Activated CD8-positive, alpha-beta T cell treated with anti-CD3 and anti-CD28 coated beads for 36 hours (primary cell): Measurements from ENCODE around the gene KCNIP1. TPM values are rescaled to one million over a fixed set of nuclear protein-coding genes. Genes with fewer than 3 reads are reported as not detected.

Source experiments
- ATAC-seq: fragments of 200-7000 bp; cut with Tn5 transposase; one replicate; pipeline ENCODE4 v1.10.0; 2021; ENCODE audit warnings: mild to moderate bottlenecking, moderate library complexity
- CTCF ChIA-PET: fragments of 350-600 bp; sonication (Branson Sonifier 250); formaldehyde crosslinking; loops from one replicate; lab custom pipeline; 2021; ENCODE audit warnings: antibody characterized with exemption; lab: Charles Lee
- POLR2A ChIA-PET: fragments of 350-600 bp; sonication (Branson Sonifier 250); formaldehyde crosslinking; loops from one replicate; lab custom pipeline; 2021; ENCODE audit warnings: antibody characterized with exemption; lab: Charles Lee
- DNase-seq: peaks from one replicate; pipeline ENCODE4 v3.0.0-alpha.2; 2020
- H3K27ac Mint-ChIP-seq: one replicate; pipeline ENCODE4 v1.8.0; 2021; ENCODE audit warnings: mild to moderate bottlenecking, mixed read lengths
- H3K27me3 Mint-ChIP-seq: one replicate; pipeline ENCODE4 v1.8.0; 2021; ENCODE audit warnings: mixed read lengths
- H3K36me3 Mint-ChIP-seq: one replicate; pipeline ENCODE4 v1.8.0; 2021; ENCODE audit warnings: low read depth, mixed read lengths
- H3K4me1 Mint-ChIP-seq: one replicate; pipeline ENCODE4 v1.8.0; 2021; ENCODE audit warnings: low read depth, mixed read lengths
- H3K4me3 Mint-ChIP-seq: one replicate; pipeline ENCODE4 v1.8.0; 2021; ENCODE audit warnings: mild to moderate bottlenecking, moderate library complexity, mixed read lengths
- H3K9me3 Mint-ChIP-seq: one replicate; pipeline ENCODE4 v1.8.0; 2021; ENCODE audit warnings: mixed read lengths
- intact Hi-C: fragments of 100-400 bp; cut with micrococcal nuclease; formaldehyde crosslinking; loops from one replicate; pipeline ENCODE4 v1.10.0; 2022
- total RNA-seq, 2 experiments: library from RNA; stranded (reverse); gene quantifications; one replicate each; pipeline ENCODE4 v1.2.3, GENCODE V29; 2021
- TF ChIP-seq, protein P1 (sequence below): fragments of 200-600 bp; IDR thresholded peaks from one replicate; pipeline ENCODE4 v1.8.0; 2022; ENCODE audit warnings: antibody characterized with exemption, mild to moderate bottlenecking

The KCNIP1 gene
- total RNA-seq, 2 experiments from 2014 or later: not detected

DNA sequence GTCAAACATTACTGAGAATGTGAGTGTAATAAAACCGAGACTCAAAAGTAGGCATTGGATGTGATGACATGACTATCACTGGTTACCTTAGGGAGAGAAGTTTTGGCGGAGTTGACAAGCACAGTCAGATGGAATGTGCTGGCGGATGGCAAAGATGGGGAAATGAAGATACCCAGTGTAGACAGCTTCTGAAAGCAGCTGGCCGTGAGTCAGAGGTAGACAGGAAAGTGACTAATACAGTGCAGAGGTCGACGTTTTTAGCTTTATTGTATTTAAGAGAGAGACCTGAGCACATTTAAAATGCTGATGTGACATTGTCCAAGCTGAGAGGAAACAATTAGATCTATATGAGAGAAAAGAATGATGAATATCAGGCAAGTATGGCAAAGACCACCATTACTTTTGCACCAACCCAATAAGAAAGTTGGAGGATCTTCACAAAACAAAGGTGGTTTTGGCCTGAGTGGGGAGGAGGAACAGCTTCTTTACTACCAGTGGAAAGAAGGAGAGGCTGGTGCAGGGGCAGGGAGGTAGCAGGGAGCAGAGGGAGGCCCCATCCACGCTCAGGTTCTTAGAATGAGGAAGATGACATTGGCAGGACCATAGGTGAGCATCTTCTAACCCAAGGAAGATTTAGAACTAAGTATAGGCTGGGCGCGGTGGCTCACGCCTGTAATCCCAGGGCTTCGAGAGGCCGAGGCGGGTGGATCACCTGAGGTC lies 36.7 kb upstream of the KCNIP1 start:
- CTCF ChIA-PET: interaction anchor here (0.6 to 2.3 kb wide), 2 partner anchors 32 to 1346 kb away, joined by 3 to 9 read pairs; no protein-coding TSS in a partner anchor
- TF ChIP-seq, protein P1, sequence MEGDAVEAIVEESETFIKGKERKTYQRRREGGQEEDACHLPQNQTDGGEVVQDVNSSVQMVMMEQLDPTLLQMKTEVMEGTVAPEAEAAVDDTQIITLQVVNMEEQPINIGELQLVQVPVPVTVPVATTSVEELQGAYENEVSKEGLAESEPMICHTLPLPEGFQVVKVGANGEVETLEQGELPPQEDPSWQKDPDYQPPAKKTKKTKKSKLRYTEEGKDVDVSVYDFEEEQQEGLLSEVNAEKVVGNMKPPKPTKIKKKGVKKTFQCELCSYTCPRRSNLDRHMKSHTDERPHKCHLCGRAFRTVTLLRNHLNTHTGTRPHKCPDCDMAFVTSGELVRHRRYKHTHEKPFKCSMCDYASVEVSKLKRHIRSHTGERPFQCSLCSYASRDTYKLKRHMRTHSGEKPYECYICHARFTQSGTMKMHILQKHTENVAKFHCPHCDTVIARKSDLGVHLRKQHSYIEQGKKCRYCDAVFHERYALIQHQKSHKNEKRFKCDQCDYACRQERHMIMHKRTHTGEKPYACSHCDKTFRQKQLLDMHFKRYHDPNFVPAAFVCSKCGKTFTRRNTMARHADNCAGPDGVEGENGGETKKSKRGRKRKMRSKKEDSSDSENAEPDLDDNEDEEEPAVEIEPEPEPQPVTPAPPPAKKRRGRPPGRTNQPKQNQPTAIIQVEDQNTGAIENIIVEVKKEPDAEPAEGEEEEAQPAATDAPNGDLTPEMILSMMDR: no peak

DNA sequence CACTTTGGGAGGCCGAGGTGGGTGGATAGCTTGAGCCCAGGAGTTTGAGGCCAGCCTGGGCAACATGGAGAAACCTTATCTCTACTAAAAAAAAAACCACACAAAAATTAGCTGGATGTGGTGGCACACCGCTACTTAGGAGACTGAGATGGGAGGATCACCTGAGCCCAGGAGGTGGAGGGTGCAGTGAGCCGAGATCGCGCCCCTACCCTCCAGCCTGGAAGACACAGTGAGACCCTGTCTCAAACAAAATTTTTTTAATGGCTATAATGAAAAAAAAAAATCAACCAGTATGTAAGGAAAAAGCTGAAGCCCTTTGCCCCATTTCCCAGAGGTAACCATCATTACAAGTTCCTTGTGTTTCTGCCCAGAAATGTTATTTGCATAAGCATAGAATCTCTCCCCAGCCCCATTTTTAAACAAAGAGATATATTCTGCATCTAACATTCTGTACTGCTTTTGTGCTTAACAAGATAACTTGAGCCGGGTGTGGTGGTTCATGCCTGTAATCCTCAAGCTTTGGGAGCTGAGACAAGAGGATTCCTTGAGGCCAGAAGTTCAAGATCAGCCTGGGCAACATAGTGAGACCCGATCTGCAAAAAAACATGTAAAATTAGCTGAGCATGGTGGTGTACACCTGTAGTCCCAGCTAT lies 35.1 kb upstream of the KCNIP1 start:
- intact Hi-C loops: no loop called here
- Mint-ChIP-seq H3K36me3 (no peaks in the 10 kb centered on the region), H3K4me1 (no peaks in the 10 kb centered on the region), H3K27ac (no peak overlapping the region), H3K4me3 (no peak overlapping the region), H3K27me3 (peaks cover 9% of the 10 kb centered on the region), H3K9me3 (no peaks in the 10 kb centered on the region)
- TF ChIP-seq, protein P1: no peak
- POLR2A ChIA-PET: interaction anchor here (0.7 kb wide), 1 partner anchor 20 kb away, joined by 3 read pairs; no protein-coding TSS in a partner anchor
- CTCF ChIA-PET: interaction anchor here (2.3 kb wide), 1 partner anchor 34 kb away, joined by 9 read pairs; no protein-coding TSS in a partner anchor
- DNase-seq (no peak), ATAC-seq (no peak)

More for the DNA sequence above, 36.7 kb upstream of the KCNIP1 start:
- Mint-ChIP-seq H3K4me3 (no peak overlapping the region), H3K27me3 (peaks cover 2% of the 10 kb centered on the region), H3K36me3 (no peaks in the 10 kb centered on the region), H3K27ac (no peak overlapping the region), H3K4me1 (no peaks in the 10 kb centered on the region), H3K9me3 (no peaks in the 10 kb centered on the region)
- DNase-seq (peak; percentile 50), ATAC-seq (peak; percentile 79)
- intact Hi-C loops: no loop called here
- POLR2A ChIA-PET: no interaction called here

DNA sequence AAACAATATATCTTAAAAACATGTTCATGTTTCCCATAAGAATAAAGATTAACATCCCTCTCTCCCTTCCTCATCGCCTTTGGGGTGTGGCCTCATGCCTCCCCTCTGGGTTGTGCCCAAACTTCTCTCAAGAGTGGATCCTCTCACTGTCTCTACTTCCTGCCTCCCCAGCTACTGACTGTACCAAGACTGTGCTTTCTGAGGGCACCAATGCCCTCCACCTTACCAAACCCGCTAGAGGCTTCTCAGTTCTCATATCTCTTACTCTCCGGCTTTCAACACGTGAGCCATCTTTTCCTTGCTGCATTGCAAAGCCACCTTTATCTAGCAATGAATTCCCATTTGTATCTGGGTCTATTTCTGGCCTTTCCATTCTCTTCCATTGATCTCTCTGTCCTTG lies 34.4 kb upstream of the KCNIP1 start:
- no peak overlapping the region for H3K4me3 Mint-ChIP-seq
- H3K27ac Mint-ChIP-seq: no peak overlapping the region
- H3K36me3 Mint-ChIP-seq: no peaks in the 10 kb centered on the region
- POLR2A ChIA-PET: no interaction called here
- no peaks in the 10 kb centered on the region for H3K4me1 Mint-ChIP-seq
- TF ChIP-seq, protein P1: no peak
- CTCF ChIA-PET: no interaction called here
- no peaks in the 10 kb centered on the region for H3K9me3 Mint-ChIP-seq
- intact Hi-C loops: no loop called here
- no peak for DNase-seq
- no peak for ATAC-seq
- peaks cover 9% of the 10 kb centered on the region for H3K27me3 Mint-ChIP-seq

DNA sequence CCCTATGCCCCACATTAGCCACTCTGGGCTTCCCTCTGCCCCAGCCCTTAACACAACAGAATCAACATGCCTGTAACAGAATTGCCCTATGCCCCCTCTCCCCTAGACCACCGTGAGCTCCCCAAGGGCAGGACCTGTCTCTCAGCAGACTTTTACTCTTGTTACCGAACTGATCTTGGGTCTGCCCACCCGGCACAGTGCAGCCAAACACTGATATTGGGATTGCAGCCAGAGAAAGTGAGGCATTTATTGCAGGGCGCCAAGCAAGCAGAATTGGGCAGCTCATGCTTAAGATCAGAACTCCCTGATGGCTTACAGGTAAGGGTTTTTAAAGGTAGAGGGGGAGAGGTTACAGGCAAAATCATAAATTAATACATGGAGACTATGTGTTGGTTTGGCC lies 33.5 kb upstream of the KCNIP1 start:
- DNase-seq (no peak), ATAC-seq (no peak)
- no peak overlapping the region for H3K4me3 Mint-ChIP-seq
- POLR2A ChIA-PET: no interaction called here
- H3K4me1 Mint-ChIP-seq: no peaks in the 10 kb centered on the region
- H3K27me3 Mint-ChIP-seq: peaks cover 9% of the 10 kb centered on the region
- no peak overlapping the region for H3K27ac Mint-ChIP-seq
- TF ChIP-seq, protein P1: no peak
- H3K9me3 Mint-ChIP-seq: no peaks in the 10 kb centered on the region
- no peaks in the 10 kb centered on the region for H3K36me3 Mint-ChIP-seq
- intact Hi-C loops: no loop called here
- CTCF ChIA-PET: interaction anchor here (0.8 to 1.0 kb wide), 3 partner anchors 28 to 369 kb away, joined by 3 read pairs; no protein-coding TSS in a partner anchor
